ENCODE data around the gene PCSK5.

DNA sequence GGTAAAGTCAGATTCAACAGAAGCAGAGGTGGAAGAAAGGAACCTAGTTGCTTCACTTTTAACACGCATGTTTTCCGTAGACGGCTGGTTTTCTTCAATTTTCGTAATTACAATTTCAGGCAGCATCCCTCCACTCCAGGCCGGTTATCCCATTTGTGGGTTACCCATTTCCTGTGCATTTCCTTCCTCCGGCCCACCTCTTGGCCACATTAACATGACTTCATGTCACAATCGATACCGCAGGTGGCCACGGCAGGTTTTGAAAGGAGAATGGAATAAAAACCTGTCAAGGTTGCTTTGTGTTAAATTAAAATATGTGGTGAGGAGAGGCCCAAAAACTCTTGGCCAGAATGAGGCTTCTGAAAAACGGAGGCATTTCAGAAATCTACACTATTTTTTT is 130.2 kb downstream of the PCSK5 start:
- TF ChIP-seq POLR2A (IDR thresholded peaks at IDR 0.05) (no peak), CTCF (IDR thresholded peaks at IDR 0.05) (no peak), POLR2AphosphoS5 (IDR thresholded peaks at IDR 0.05) (no peak)

Measured in prostate gland (tissue), 2 donors.